ENCODE data around the gene CLRN3. TPM values are rescaled to one million over a fixed set of nuclear protein-coding genes. Genes with fewer than 3 reads are reported as not detected.

CLRN3 gene, protein sequence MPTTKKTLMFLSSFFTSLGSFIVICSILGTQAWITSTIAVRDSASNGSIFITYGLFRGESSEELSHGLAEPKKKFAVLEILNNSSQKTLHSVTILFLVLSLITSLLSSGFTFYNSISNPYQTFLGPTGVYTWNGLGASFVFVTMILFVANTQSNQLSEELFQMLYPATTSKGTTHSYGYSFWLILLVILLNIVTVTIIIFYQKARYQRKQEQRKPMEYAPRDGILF
- total RNA-seq: 100 to 1,000 TPM in 1 of 2 donors, 10 to 100 TPM in 1; 76.8 to 110 TPM

DNA sequence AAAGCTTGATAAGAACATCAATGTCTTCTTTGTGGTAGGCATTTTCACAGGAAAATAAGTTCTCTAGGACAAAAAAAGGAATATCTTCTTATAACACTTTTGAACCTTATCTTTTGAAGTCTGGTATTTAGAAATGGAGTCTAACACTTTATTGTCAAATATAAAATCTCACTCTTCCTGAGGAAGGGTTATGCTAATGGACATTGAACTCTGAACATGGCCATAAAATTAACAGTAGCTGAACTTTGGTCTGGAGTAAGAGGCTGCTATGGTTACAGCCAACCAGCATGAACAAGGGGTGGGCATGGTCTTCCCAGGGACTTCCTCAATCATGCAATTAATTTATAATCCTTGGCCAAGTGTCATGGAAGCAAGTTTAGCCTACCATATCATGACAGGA, at the start of gene CLRN3:
Gene CLRN3, minus strand, starts transcription at position 199 of the 400 bp plus-strand sequence. Its CDS starts 157 bp downstream, at position 42.
- H3K9ac ChIP-seq (ENCODE audit: low read depth in 2 of 2, low read length in 2 of 2): peak within 1 kb of the TSS; percentile 19 to 78
- H3K27me3 ChIP-seq: no peaks in the 10 kb centered on the region
- TF ChIP-seq, protein P1, sequence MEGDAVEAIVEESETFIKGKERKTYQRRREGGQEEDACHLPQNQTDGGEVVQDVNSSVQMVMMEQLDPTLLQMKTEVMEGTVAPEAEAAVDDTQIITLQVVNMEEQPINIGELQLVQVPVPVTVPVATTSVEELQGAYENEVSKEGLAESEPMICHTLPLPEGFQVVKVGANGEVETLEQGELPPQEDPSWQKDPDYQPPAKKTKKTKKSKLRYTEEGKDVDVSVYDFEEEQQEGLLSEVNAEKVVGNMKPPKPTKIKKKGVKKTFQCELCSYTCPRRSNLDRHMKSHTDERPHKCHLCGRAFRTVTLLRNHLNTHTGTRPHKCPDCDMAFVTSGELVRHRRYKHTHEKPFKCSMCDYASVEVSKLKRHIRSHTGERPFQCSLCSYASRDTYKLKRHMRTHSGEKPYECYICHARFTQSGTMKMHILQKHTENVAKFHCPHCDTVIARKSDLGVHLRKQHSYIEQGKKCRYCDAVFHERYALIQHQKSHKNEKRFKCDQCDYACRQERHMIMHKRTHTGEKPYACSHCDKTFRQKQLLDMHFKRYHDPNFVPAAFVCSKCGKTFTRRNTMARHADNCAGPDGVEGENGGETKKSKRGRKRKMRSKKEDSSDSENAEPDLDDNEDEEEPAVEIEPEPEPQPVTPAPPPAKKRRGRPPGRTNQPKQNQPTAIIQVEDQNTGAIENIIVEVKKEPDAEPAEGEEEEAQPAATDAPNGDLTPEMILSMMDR (IDR thresholded peaks at IDR 0.05): no peak
- no peaks in the 10 kb centered on the region for H3K9me3 ChIP-seq
- DNase-seq: peak; percentile 77
- H3K4me3 ChIP-seq: peak within 1 kb of the TSS; percentile 23
- intact Hi-C loops (cut with DNase I): no loop called here
- H3K36me3 ChIP-seq: no peaks in the 10 kb centered on the region
- peak within 1 kb of the TSS; percentile 60 for H3K27ac ChIP-seq
- H3K4me1 ChIP-seq: peaks cover 7% of the 10 kb centered on the region

DNA sequence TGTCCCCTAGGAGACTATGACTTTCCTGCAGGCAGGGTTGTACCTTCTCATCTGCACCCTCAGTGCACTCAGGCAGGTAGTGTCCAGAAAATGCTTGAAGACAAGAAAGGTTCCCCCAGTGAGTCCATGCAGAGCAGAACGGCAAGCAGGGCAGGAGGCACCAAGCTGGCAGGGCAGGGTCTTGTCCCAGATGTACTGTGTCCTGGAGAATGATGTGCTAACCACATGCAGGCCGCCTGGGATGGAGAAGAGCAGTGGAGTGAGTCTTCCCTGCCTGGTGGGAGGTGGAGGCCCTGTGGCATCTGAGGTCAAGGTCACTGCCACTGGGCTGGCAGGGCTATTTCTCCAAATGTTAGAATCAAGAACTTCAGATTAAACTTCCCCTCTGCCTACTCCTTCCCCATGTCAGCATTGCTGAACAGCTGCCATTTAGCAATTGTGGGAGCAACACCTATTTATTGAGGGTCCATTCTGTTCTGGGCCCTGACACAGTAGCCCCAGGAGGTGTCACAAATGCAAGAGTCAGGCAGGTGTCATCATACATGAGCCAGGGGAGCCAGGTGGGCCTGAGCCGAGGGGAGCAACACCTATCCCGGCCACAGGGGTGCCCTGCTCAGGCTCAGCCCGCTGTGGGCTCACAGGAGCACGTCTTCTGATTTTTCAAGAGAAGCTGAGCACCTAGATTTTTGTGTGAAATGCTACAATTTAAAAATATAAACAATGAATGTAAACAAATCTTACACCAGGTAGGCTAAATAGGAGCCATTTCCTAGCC, 48.3 kb upstream of the CLRN3 start:
- no peak for DNase-seq
- Histone ChIP-seq H3K27ac (no peak overlapping the region), H3K9me3 (no peaks in the 10 kb centered on the region), H3K27me3 (no peaks in the 10 kb centered on the region), H3K36me3 (no peaks in the 10 kb centered on the region), H3K4me3 (no peak overlapping the region), H3K4me1 (no peaks in the 10 kb centered on the region), H3K9ac (ENCODE audit: low read depth in 2 of 2, low read length in 2 of 2) (no peak overlapping the region)
- TF ChIP-seq, protein P1 (IDR thresholded peaks at IDR 0.05): no peak
- intact Hi-C loops (cut with DNase I): no loop called here

DNA sequence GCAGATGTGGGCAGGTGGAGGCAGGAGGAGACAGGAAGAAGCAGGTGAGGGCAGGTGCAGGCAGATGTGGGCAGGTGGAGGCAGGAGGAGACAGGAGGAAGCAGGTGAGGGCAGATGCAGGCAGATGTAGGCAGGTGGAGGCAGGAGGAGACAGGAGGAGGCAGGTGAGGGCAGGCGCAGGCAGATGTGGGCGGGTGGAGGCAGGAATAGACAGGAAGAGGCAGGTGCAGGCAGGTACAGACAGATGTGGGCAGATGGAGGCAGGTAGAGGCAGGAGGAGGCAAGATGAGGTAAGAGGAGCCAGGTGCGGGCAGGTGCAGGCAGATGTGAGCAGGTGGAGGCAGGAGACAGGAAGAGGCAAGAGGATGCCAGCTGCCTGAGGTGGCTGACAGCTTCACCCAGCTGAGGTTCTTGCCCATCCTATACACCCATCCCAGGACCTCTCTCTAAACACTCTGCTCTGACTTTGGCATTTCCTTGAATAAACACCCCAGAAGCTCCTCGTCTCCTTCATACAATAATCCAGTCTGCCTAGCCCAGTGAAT, 47.1 kb upstream of the CLRN3 start:
- no peak for DNase-seq
- no peaks in the 10 kb centered on the region for H3K9me3 ChIP-seq
- no peak overlapping the region for H3K9ac ChIP-seq (ENCODE audit: low read depth in 2 of 2, low read length in 2 of 2)
- H3K27ac ChIP-seq: no peak overlapping the region
- no peaks in the 10 kb centered on the region for H3K36me3 ChIP-seq
- no peaks in the 10 kb centered on the region for H3K27me3 ChIP-seq
- TF ChIP-seq, protein P1 (IDR thresholded peaks at IDR 0.05): no peak
- H3K4me1 ChIP-seq: no peaks in the 10 kb centered on the region
- no peak overlapping the region for H3K4me3 ChIP-seq
- intact Hi-C loops (cut with DNase I): no loop called here

DNA sequence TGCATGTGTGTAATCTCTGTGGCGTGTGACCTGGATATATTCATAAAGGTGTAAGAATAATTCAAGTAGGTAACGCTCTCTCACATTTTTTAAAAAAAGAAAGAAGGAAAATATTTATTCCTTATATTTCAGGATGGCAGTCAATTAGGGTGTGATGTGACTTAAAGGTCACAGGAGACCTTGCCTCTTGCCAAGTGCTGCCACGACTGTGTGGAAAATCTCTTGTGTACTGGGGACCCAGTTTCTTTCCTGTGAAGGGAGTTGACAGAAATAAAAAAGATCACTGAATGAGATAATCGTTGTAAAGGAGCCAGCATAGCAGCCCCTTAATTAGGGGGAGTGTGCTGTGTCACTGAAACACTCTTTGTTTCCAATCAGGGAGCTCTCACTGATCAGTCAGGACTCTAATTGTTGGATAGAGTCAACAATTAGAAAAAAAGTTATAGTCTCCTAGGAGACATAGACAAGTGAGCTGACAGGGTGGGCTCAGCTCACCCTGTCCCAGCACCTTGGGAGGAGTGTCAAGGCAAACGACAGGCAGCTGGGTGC, 45.2 kb upstream of the CLRN3 start:
- Histone ChIP-seq H3K4me3 (no peak overlapping the region), H3K27ac (no peak overlapping the region)

DNA sequence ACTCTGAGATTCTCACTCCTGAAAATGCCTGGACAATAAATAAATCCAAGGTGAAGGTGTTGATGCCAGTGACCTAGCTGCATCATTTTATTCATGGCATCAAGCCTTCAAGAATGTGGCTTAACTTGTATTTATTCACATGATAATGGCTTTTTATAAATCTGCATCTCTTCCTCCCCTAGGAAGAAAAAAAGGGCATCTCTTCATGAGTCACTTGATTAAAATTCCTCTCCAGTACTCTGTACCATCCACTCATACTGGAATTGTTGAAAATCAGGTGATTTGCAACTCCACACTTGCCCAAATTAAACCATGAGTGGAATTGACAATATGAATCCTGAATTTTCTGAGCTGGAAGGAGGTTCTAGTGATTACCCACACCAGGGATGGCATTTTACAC, 44.3 kb upstream of the CLRN3 start:
- DNase-seq: no peak
- Histone ChIP-seq H3K27ac (no peak overlapping the region), H3K9me3 (no peaks in the 10 kb centered on the region), H3K9ac (ENCODE audit: low read depth in 2 of 2, low read length in 2 of 2) (no peak overlapping the region), H3K36me3 (no peaks in the 10 kb centered on the region), H3K4me1 (no peaks in the 10 kb centered on the region), H3K27me3 (no peaks in the 10 kb centered on the region), H3K4me3 (no peak overlapping the region)
- intact Hi-C loops (cut with DNase I): no loop called here
- TF ChIP-seq, protein P1 (IDR thresholded peaks at IDR 0.05): no peak

More for the DNA sequence above, 45.2 kb upstream of the CLRN3 start:
- Histone ChIP-seq H3K27me3 (no peaks in the 10 kb centered on the region), H3K4me1 (no peaks in the 10 kb centered on the region), H3K36me3 (no peaks in the 10 kb centered on the region), H3K9me3 (no peaks in the 10 kb centered on the region), H3K9ac (ENCODE audit: low read depth in 2 of 2, low read length in 2 of 2) (no peak overlapping the region)
- DNase-seq: no peak
- intact Hi-C loops (cut with DNase I): no loop called here
- TF ChIP-seq, protein P1 (IDR thresholded peaks at IDR 0.05): no peak
